ENCODE data around the gene ASPG.

ASPG gene

GRCh38 chr14:104094709-104095425, 9.4 kb downstream of the ASPG start:
- DNase-seq = peak; percentile 87

DNA sequence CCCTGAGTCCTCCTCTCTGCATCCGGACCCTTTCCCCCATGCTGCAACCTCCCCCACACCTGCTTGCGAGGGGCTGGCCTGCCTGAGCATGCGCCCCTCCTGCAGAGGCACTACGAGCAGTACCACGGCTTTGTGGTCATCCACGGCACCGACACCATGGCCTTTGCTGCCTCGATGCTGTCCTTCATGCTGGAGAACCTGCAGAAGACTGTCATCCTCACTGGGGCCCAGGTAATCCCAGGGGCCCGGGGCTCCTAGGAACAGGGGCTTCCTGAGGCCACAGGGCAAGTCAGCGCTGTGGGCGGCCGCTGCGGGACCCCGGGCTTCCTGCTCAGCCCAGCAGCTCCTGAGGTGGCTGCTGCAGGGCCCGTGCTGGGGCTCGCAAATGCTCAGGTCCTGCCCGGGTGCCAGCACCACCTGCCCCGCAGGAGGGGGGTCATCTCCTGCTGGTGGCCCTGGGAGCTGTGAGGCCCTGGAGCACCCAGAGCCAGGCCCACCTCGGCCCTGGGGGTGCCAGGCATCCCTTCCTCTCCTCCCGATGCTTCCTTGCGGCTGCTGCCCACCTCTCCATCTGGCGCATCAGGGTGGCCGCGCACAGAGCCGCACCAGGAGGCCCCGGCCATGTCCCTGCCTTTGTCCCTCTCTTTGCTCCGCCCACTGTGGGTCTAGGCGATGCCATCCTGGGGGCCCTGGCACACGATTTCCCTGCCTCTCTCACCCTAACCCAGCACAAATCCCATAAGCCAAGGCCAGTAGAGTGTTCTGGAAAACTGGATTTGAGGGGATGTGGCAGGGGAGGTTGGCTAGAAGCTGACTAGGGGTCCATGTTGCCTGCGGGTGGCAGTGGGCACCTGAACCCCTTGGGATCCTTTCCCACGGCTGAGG, 10.2 kb downstream of the ASPG start:
- no peak for DNase-seq

- DNase-seq = no peak
Measured at GRCh38 chr14:104096318-104096717, 10.8 kb downstream of the ASPG start.

GRCh38 chr14:104096751-104097700, 11.5 kb downstream of the ASPG start:
- DNase-seq = no peak

- no peak for DNase-seq
Measured at GRCh38 chr14:104098272-104099095, 13.0 kb downstream of the ASPG start.

DNA sequence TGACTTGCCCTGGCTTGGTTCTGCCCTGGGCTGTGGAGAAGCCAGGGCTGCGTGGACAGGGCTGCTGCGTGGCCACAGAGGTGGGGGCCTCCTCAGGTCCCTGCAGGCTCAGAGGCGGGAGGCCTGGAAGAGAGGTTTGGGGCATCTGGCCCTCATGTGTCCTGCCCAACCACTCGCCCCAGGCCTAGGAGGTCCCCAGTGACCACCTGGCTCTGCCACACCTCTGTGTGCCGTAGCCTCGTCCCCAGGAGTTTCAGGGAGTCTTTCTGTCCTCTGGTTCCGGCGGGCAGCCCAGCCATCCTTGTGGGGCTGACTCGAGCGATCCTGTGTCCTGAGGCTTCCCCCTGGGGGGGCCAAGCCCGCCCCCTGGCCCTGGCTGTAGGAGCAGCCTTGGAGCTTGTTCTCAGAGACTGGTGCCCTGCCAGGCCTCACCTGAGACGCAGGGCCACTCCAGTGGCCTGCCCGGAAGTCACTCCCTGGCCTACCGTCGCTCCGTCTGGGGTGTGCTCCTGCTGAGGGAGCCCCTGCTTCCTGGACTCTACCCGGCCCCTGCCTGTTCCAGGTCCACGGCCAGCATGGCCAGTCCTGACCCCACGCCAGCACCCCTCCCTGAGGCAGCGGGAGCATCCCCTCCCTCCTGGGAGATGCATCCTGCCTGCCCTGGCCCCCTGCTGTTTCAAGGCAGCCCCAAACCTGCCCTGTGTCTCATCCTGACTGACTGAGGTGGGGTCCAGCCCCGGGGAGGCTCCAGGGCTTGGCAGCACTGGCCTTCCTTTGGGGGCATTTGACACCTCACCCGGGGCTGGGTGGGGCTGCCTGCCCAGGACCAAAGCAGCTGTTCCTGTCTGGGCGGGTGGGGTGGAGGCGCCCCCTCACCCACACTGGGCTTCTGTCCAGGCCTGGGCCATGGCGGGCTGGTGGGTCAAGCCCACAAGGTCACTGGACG, 13.9 kb downstream of the ASPG start:
- no peak for DNase-seq

DNA sequence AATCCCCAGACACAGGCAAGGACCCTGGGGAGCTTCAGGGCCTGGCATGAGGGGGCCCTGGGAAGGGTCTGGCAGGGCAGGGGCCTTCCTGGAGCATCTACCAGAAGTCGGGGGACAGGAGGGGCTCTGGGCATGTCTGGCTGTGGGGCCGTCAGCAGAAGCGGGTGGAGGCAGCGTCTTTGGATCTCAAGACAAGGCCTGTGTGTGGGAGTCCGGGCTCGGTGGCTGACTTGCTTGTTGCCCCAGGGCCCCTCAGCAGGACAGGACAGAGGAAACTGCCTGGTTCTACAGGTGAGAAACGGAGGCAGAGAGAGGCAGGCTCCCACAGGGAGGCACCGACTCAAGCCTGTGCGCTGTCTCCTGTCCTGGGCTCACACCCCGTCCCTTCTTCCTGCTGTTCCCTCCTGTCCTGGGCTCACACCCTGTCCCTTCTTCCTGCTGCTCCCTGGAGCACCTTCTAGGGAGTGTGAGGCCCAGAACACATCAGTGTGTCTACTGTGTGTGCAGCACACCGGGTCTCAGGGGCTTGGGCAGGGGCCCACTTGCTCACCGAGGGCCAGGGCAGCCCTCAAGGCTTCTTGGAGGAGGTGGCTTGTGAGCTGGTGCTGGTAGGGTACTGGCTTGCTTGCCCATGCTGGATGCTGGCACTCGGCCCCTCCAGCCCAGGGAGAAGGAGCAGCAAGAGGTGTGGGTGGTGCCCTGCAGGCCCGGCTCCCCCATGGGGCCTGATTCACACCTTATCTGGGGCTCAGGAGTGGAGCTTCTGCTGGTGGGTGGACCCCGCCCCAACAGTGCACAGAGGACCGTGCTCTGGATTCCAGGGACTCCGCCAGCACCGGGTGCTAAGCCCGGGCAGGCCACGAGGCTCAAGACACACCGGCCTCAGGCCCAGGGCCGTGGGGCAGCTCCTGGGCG, 14.9 kb downstream of the ASPG start:
- DNase-seq = no peak

DNA sequence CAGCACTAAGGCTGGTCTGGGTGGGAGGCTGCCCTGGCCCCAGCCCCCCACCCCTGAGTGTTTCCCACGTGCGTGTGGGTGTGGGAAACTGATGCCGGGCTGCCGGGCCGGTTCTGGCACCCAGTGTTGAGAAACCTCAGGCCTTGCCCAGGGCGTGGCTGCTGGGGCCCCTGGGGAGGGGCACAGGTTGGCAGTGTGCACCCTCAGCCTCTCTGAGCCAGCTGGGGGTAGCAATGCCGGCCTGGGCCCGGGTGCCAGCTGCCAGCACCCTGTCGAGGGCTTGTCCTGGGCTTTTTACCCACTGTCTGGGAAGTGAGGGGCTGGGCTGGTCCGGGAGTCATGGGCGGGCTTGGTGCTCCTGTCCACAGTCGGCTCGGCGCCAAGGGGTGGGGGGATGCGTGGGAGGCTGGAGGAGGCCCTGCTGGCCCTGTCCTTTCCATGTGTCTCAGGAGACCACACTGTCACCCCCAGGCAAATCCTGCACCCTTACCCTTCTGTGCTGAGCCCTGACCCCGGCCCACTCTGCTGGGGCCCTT, 15.7 kb downstream of the ASPG start:
- no peak for DNase-seq

- DNase-seq = no peak
Measured at GRCh38 chr14:104101651-104102281, 16.3 kb downstream of the ASPG start.

DNA sequence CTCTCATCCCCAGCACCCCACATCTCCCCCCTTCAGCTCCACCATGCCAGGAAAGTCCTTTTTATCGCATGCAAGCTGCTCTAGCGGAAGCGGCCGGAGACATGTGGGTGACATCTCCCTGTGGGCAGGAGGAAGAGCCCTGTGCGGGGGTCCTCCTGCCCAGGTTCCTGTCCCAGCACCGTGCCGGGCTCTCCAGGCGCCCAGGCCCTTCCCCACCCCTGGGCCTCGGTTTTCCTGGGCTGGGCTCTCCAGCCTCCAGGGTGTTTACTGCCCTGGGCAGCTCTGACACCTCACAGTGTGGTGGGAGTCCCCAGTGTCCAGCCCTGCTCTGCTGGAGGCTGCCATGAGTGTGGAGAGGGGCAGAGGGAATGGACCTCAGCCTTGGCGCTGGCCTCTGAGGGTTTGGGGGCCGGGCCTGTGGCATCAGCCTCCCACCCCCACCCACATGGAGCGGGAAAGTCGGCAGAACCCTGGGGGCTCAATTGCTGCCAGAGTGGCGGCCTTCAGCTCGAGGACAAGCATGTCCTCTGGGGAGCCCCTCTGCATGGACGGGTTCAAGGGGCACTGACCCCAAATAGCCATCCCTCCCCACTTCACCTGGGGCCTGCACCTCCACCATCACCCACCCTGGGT, 16.9 kb downstream of the ASPG start:
- no peak for DNase-seq

- DNase-seq = no peak
Measured at GRCh38 chr14:104103061-104103445, 17.6 kb downstream of the ASPG start.

DNA sequence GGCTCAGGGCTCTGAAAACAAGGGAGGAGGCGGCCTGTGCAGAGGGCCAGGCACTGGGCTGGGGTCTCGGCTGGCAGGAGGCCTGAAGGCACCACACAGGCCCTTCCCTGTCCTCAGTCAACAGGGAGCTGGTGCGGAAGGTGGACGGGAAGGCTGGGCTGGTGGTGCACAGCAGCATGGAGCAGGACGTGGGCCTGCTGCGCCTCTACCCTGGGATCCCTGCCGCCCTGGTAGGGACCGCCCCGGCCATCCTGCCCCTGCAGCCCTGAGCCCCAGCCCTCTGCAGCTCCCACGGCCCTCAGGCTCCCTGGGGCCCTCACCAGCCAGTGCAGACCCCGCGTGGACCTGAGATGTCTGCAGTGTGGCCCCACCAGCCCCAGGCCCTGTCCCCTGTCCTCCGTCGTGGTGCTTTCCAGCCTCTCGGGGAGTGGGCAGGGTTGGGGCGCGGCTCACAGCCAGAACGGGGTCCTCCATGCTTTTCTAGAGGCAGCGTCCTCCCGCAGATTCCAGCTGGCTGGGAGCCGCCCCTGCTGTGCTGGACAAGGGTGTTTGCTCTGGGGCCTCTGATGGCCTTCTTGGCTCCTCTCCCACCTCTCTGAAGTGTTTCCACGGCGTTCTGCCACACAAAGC, 18.1 kb downstream of the ASPG start:
- DNase-seq = no peak

GRCh38 chr14:104104076-104104901, 18.8 kb downstream of the ASPG start:
- DNase-seq = no peak

DNA sequence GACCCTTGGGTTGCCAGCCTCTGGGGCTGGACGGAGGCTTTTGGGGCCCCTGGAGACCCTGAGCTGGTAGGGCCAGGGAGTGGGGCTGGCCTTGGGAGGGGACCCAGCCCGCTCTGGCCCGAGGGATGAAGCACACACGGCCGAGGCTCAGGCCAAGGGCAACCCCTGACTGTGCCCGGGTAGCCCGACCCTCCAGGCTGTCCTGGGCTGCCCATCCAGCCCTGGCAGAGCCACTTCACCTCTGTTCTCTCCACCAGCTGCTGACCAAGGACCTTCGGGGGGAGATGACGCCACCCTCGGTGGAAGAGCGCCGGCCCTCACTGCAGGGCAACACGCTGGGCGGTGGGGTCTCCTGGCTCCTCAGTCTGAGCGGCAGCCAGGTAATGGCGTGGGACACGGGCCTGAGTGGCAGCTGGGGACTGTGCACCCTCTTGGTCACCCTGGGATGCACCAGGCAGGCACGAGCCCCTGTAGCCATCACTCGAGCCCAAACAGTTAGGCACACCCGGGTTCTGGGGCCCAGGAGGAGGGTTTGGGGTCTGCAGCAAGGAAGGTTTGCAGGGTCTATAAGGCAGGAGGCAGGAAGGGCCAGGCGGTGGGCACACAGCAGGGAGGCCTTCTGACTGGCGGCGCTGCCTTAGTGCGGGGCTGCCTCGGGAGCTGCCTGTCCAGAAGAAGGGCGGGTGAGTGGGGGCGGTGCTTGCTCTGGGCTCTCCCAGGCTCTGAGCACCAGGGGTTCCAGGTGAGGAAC, 19.7 kb downstream of the ASPG start:
- DNase-seq = no peak

DNA sequence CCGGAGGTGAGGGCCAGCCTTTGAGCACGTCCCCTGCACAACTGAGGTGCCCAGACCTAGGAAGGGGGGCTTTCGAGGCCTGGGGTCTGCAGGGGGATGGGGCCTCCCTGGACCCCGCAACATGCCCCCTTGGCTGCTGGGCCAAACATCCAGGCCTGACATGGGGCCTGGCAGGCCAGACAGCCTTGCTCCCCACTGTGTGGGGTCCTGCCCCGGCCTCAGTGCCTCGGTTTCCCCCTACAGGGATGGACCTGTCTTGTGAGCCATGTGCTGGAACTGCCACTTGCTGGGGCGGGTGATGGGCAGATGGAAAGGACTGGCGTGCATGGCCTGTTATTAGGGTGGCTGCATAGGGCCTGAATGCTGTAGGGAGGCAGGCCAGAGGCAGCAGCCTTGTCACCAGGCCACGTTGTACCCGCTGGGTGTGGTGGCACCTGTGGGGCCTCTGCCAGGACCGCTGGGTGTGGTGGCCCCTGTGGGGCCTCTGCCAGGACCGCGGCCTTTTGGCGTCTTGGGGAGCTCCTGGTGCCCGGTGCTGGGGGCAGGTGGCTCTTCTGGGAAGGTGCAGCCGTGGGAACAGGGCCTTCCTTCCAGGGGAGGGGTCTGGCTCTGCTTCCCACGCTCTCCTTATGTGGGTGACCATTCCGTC, 20.4 kb downstream of the ASPG start:
- no peak for DNase-seq

GRCh38 chr14:104106471-104106991, 21.0 kb downstream of the ASPG start:
- DNase-seq = no peak

All from activated CD4-positive, alpha-beta T cell treated with anti-CD3 and anti-CD28 coated beads for 48 hours (primary cell).